Keratinocyte (primary cell): Measurements from ENCODE around the gene SRGN. TPM values are rescaled to one million over a fixed set of nuclear protein-coding genes. Genes with fewer than 3 reads are reported as not detected.
A peak's percentile ranks its signal among the peaks of the same experiment; 100 is the strongest.

Experiments
- DNase-seq: peaks from one replicate; pipeline ENCODE4 v3.0.0-alpha.2; 2011; ENCODE audit warnings: low read depth, missing footprints, low spot score
- FAIRE-seq: peaks from 2 replicates; lab custom pipeline; 2011; peaks lifted over from hg19 to GRCh38; lab: Jason Lieb, UNC
- H2AFZ ChIP-seq: 2 replicates; pipeline ENCODE4 v1.6.0; 2012; ENCODE audit warnings: low read length, control low read depth, inconsistent platforms; ENCODE audit not compliant: control insufficient read depth
- H3K27ac ChIP-seq: 2 replicates; pipeline ENCODE4 v1.5.1; 2011; ENCODE audit warnings: low read length; ENCODE audit not compliant: control insufficient read depth, insufficient read depth
- H3K27me3 ChIP-seq: 3 replicates; pipeline ENCODE4 v1.6.0; 2011; ENCODE audit warnings: low read length; ENCODE audit not compliant: control insufficient read depth, insufficient read depth; ENCODE audit errors: extremely low read depth
- H3K36me3 ChIP-seq, 2 experiments: 2 replicates in 1 of 2; 3 replicates in 1 of 2; pipeline ENCODE4 v1.5.1; 2011; ENCODE audit warnings: low read length in 2 of 2, mild to moderate bottlenecking in 1 of 2; ENCODE audit not compliant: control insufficient read depth in 2 of 2, insufficient read depth in 2 of 2; ENCODE audit errors: extremely low read depth in 1 of 2
- H3K4me1 ChIP-seq: 3 replicates; pipeline ENCODE4 v1.5.1; 2011; ENCODE audit warnings: low read length; ENCODE audit not compliant: control insufficient read depth, insufficient read depth; ENCODE audit errors: extremely low read depth
- H3K4me2 ChIP-seq: 3 replicates; pipeline ENCODE4 v1.6.0; 2011; ENCODE audit warnings: low read depth, low read length; ENCODE audit not compliant: control insufficient read depth, insufficient read depth; ENCODE audit errors: extremely low read depth
- H3K4me3 ChIP-seq, 3 experiments: fragments of 200-600 bp in 1 of 3; sonication (generic) in 1 of 3; 2 replicates in 2 of 3; 3 replicates in 1 of 3; pipeline ENCODE4 v1.5.1; 2011 to 2016; ENCODE audit warnings: low read length in 3 of 3, mild to moderate bottlenecking in 3 of 3, control low read depth in 2 of 3, inconsistent platforms in 1 of 3, low read depth in 1 of 3, mixed read lengths in 1 of 3, mixed run types in 1 of 3, moderate library complexity in 1 of 3; ENCODE audit not compliant: control insufficient read depth in 2 of 3, insufficient read depth in 2 of 3; ENCODE audit errors: extremely low read depth in 1 of 3
- H3K79me2 ChIP-seq: 2 replicates; pipeline ENCODE4 v1.6.0; 2012; ENCODE audit warnings: low read length; ENCODE audit not compliant: control insufficient read depth, insufficient read depth
- H3K9ac ChIP-seq: 3 replicates; pipeline ENCODE4 v1.6.0; 2011; ENCODE audit warnings: low read length; ENCODE audit not compliant: control insufficient read depth, insufficient read depth; ENCODE audit errors: extremely low read depth
- H3K9me1 ChIP-seq: 3 replicates; pipeline ENCODE4 v1.6.0; 2011; ENCODE audit warnings: low read length; ENCODE audit not compliant: control insufficient read depth, insufficient read depth; ENCODE audit errors: extremely low read depth
- H3K9me3 ChIP-seq: 2 replicates; pipeline ENCODE4 v1.5.1; 2012; ENCODE audit warnings: low read depth, low read length; ENCODE audit not compliant: control insufficient read depth
- H4K20me1 ChIP-seq: 3 replicates; pipeline ENCODE4 v1.6.0; 2011; ENCODE audit warnings: low read length; ENCODE audit not compliant: control insufficient read depth, insufficient read depth; ENCODE audit errors: extremely low read depth
- EZH2 ChIP-seq: IDR thresholded peaks from one replicate; pipeline ENCODE4 v1.6.1; 2012; ENCODE audit warnings: inconsistent platforms, mild to moderate bottlenecking, low read length, moderate library complexity
- dilution Hi-C: fragments of 300-500 bp; cut with MboI; formaldehyde crosslinking; loops from one replicate; pipeline ENCODE4 v1.7.0; 2020; ENCODE audit warnings: low sequenced_read_pairs; ENCODE audit not compliant: extremely low pct_ligation_motif_present
- polyA plus RNA-seq, 5 experiments: library from polyadenylated mRNA; depleted of rRNA in 3 of 5; stranded (reverse) in 3 of 5; stranded (forward) in 1 of 5; unstranded in 1 of 5; fragments of >200 nt; gene quantifications; 1 replicate in 1 of 5; 2 replicates in 3 of 5; 3 replicates in 1 of 5; pipeline versions ENCODE4 v1.2.1 to v1.2.3, GENCODE V29; 2011 to 2012; ENCODE audit warnings: missing spikeins in 2 of 5, low read depth in 1 of 5, low replicate concordance in 1 of 5
- TF ChIP-seq, protein P1 (sequence below), 3 experiments: IDR thresholded peaks in 1 of 3; conservative IDR thresholded peaks in 1 of 3; optimal IDR thresholded peaks in 1 of 3; 2 replicates in 2 of 3; 3 replicates in 1 of 3; pipeline versions ENCODE3 to v1.5.1; 2011; ENCODE audit warnings: low read length in 3 of 3, mild to moderate bottlenecking in 3 of 3, moderate library complexity in 2 of 3, control low read depth in 1 of 3, inconsistent platforms in 1 of 3; ENCODE audit not compliant: insufficient read depth in 2 of 3; ENCODE audit errors: extremely low read depth in 1 of 3

SRGN gene
- polyA plus RNA-seq, 1 donor (not counting 4 experiments of a cell fraction or from before 2014, with no cell fraction given): 2.1 TPM

DNA sequence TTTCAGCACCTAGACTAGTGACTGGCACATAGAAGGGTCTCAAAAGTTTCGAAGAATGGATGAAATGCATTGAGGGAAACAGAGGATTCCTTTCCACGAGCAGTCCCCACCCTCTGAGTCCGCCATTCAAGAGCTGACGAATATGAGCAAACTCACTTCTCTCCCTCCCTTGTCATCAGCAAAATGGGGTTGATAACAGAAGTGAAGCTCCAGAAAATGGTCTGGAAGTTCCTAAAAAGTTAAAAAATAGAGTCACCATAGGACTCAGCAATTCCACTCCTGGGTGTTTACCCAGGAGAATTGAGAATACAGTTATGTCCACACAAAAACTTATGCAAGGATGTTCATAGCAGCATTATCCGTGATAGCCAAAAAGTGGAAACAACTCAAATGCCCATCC is 25.0 kb upstream of the SRGN start:
- H3K27ac ChIP-seq: no peak overlapping the region

DNA sequence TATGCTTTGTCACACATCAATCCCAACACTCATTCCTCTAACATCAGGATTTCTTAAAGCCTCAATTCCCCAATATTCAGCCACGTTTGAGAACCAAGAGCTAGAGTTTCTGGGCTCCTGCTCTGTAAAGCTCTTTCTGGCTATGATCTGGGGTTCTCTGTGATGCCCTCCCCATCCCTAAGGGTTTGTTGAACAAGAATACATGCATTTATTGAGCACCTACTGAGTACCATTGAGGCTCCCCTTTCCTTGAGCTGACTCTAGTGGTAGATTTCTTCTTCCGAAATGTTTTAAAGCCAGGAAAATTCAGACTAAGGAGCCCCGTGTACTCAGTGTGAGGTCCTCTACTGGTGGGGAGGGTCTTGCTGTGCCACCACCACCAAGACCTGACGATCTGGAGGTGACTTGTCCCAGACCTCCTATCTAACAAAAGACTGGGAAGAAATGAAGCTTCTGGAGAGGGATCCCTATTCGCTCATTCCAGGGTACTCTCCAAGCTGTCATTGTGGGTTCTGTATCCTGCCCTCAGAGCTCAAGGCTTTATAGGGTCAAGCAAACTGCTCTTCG is 23.1 kb upstream of the SRGN start:
- no peak overlapping the region for H3K9ac ChIP-seq
- FAIRE-seq (no peak), DNase-seq (no peak)
- no peaks in the 10 kb centered on the region for H3K9me1 ChIP-seq
- TF ChIP-seq, protein P1, sequence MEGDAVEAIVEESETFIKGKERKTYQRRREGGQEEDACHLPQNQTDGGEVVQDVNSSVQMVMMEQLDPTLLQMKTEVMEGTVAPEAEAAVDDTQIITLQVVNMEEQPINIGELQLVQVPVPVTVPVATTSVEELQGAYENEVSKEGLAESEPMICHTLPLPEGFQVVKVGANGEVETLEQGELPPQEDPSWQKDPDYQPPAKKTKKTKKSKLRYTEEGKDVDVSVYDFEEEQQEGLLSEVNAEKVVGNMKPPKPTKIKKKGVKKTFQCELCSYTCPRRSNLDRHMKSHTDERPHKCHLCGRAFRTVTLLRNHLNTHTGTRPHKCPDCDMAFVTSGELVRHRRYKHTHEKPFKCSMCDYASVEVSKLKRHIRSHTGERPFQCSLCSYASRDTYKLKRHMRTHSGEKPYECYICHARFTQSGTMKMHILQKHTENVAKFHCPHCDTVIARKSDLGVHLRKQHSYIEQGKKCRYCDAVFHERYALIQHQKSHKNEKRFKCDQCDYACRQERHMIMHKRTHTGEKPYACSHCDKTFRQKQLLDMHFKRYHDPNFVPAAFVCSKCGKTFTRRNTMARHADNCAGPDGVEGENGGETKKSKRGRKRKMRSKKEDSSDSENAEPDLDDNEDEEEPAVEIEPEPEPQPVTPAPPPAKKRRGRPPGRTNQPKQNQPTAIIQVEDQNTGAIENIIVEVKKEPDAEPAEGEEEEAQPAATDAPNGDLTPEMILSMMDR (optimal IDR thresholded peaks at IDR 0.05 in 1 of 3, IDR thresholded peaks at IDR 0.05 in 1 of 3, conservative IDR thresholded peaks at IDR 0.05 in 1 of 3; ENCODE audit: extremely low read depth in 1 of 3, insufficient read depth in 2 of 3, low read length in 3 of 3): no peak
- no peak for TF ChIP-seq EZH2
- H3K27me3 ChIP-seq: peaks cover 9% of the 10 kb centered on the region
- H3K9me3 ChIP-seq: no peaks in the 10 kb centered on the region
- no peaks in the 10 kb centered on the region for H4K20me1 ChIP-seq
- peak overlapping the region; percentile 61 for H3K4me2 ChIP-seq
- H2AFZ ChIP-seq: no peak overlapping the region
- H3K36me3 ChIP-seq: no peaks in the 10 kb centered on the region
- H3K4me1 ChIP-seq: peaks cover 21% of the 10 kb centered on the region
- dilution Hi-C loops: loop anchor here (5.0 kb wide), 1 partner anchor 37 kb away; no protein-coding TSS in a partner anchor
- H3K27ac ChIP-seq: no peak overlapping the region
- no peak overlapping the region for H3K4me3 ChIP-seq
- H3K79me2 ChIP-seq: no peaks in the 10 kb centered on the region

More for the DNA sequence above, 25.0 kb upstream of the SRGN start:
- Histone ChIP-seq H4K20me1 (no peaks in the 10 kb centered on the region), H3K27me3 (peaks cover 9% of the 10 kb centered on the region), H3K79me2 (no peaks in the 10 kb centered on the region), H3K9me3 (no peaks in the 10 kb centered on the region), H3K4me2 (no peak overlapping the region), H3K9ac (no peak overlapping the region), H3K9me1 (no peaks in the 10 kb centered on the region), H3K4me1 (peaks cover 25% of the 10 kb centered on the region), H3K36me3 (no peaks in the 10 kb centered on the region), H3K4me3 (no peak overlapping the region), H2AFZ (no peak overlapping the region)
- no peak for FAIRE-seq
- DNase-seq: no peak
- dilution Hi-C loops: no loop called here
- TF ChIP-seq EZH2: no peak
- TF ChIP-seq, protein P1 (optimal IDR thresholded peaks at IDR 0.05 in 1 of 3, IDR thresholded peaks at IDR 0.05 in 1 of 3, conservative IDR thresholded peaks at IDR 0.05 in 1 of 3; ENCODE audit: extremely low read depth in 1 of 3, insufficient read depth in 2 of 3, low read length in 3 of 3): no peak
